ENCODE results near the gene NKD1.

NKD1 gene

DNA sequence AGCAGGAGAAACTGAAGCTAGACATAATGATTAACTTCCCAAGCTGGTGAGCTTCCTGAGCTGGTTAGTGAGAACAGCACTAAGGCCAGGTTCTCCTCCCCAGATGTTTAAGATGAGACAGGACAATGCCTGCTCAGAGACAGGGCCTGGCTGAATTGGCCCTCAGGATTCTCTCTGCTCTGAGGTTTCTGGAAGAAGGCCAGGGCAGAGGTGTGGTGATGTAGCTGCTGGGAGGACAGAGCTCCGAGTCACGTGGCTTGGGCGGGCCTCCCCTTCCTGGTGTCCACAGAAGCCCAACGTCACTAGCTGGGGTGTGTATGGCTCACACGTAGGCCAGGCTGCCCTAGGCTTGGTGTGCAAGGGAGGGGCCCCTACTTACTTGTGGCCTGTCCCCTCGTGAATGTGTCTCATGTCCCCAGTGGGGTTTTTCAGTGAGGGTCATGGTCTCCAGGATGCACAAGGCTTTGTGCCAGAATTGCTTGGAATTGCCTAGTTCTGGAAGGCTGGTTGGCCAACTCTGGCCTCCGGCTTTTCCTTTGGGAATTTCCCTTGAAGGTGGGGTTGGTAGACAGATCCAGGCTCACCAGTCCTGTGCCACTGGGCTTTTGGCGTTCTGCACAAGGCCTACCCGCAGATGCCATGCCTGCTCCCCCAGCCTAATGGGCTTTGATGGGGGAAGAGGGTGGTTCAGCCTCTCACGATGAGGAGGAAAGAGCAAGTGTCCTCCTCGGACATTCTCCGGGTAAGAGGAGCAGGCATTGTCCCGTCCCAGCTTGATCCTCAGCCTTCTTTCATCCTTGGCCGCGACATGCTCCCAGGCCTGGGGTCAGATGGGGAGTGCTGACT, 148.6 kb downstream of the NKD1 start:
- Histone ChIP-seq H3K27me3 (ENCODE audit: insufficient read depth, low read length) (peaks cover 37% of the 10 kb centered on the region), H3K9me3 (ENCODE audit: low read length) (no peaks in the 10 kb centered on the region), H3K4me3 (ENCODE audit: low read length) (no peak overlapping the region), H2AFZ (ENCODE audit: low read depth, low read length) (no peak overlapping the region), H3K4me1 (ENCODE audit: insufficient read depth, low read length) (no peaks in the 10 kb centered on the region), H3K36me3 (ENCODE audit: insufficient read depth, low read length) (no peaks in the 10 kb centered on the region)

DNA sequence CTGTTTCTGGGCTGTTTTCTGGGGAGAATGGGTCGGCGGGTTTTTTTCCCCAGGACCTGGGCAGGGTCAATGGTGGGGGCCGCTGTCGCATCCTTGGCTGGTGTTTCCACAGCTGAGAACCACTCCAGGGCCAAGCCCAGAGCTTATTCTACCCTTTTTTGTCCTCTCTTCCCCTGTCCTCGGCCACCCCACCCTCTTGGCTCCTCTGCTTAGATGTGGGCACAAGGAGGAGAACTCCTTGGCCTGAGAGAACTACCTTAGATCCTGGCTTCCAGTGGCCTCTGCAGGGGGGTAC, 149.2 kb downstream of the NKD1 start:
- Histone ChIP-seq H3K9me3 (ENCODE audit: low read length) (no peaks in the 10 kb centered on the region), H2AFZ (ENCODE audit: low read depth, low read length) (no peak overlapping the region), H3K27me3 (ENCODE audit: insufficient read depth, low read length) (peaks cover 35% of the 10 kb centered on the region), H3K4me1 (ENCODE audit: insufficient read depth, low read length) (no peaks in the 10 kb centered on the region), H3K4me3 (ENCODE audit: low read length) (no peak overlapping the region), H3K36me3 (ENCODE audit: insufficient read depth, low read length) (no peaks in the 10 kb centered on the region)

DNA sequence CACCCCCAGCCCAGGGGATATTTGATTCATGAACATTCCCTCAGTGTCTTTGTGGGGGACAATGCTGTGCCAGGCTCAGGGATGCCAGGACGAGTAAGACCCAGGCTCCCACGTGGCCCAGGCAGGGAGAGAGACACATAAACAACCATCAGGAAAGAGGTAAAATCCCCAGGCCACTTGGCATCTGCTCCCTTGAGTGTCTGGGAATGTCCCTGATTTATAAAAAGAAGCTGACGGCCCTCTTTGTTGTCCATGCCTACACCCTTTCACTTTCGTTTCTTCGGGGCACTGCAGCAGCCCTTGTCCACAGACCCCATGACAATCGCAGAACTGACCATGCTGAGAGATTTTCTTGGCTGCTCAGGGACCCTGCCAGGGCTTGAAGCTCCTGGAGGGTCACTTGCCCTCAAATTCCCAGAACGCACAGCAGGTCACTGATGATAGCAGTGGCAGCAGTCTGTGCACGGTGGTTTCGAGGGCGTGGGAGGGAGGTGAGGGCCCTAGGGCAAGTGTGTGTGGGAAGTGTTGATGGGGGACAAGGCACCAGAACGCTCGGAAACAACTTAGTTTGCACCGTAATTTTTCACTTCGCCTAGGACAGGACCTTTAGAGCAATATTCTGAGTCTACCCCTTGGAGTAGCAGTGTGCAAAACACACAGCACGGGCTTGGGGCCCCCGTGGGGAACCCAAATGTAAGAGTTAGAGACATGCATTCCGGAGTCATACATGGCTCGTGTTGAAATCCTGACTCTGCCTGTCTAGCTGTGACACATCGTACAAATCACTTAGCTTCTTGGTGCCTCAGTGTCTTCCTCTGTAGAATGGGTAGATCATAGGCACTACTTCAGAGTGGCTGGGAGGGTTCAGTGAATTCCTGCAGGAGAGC, 149.9 kb downstream of the NKD1 start:
- H3K36me3 ChIP-seq (ENCODE audit: insufficient read depth, low read length): no peaks in the 10 kb centered on the region
- no peak overlapping the region for H2AFZ ChIP-seq (ENCODE audit: low read depth, low read length)
- H3K4me3 ChIP-seq (ENCODE audit: low read length): no peak overlapping the region
- peaks cover 28% of the 10 kb centered on the region for H3K27me3 ChIP-seq (ENCODE audit: insufficient read depth, low read length)
- no peaks in the 10 kb centered on the region for H3K4me1 ChIP-seq (ENCODE audit: insufficient read depth, low read length)
- no peaks in the 10 kb centered on the region for H3K9me3 ChIP-seq (ENCODE audit: low read length)

Data from neuron (in vitro differentiated cells).